Activated CD8-positive, alpha-beta memory T cell treated with anti-CD3 and anti-CD28 coated beads, Interleukin-2, amount 50 U/mL, for 1 hour (primary cell): ENCODE data around the gene PRPF19.

Source experiments
- DNase-seq: peaks from one replicate; pipeline ENCODE4 v3.0.0-alpha.2; 2020; ENCODE audit errors: extremely low read depth

Gene PRPF19

GRCh38 chr11:60937811-60938210, 31.4 kb upstream of the PRPF19 start:
- no peak for DNase-seq

GRCh38 chr11:60937144-60937527, 30.8 kb upstream of the PRPF19 start:
- DNase-seq: no peak

- DNase-seq: no peak
Observed at GRCh38 chr11:60936467-60937143, 30.2 kb upstream of the PRPF19 start.

GRCh38 chr11:60935676-60936442, 29.5 kb upstream of the PRPF19 start:
- DNase-seq: no peak

GRCh38 chr11:60934790-60935605, 28.6 kb upstream of the PRPF19 start:
- no peak for DNase-seq

GRCh38 chr11:60934124-60934789, 27.9 kb upstream of the PRPF19 start:
- no peak for DNase-seq

GRCh38 chr11:60933416-60934123, 27.2 kb upstream of the PRPF19 start:
- DNase-seq: no peak

- no peak for DNase-seq
Observed at GRCh38 chr11:60932605-60933356, 26.4 kb upstream of the PRPF19 start.

GRCh38 chr11:60931917-60932316, 25.5 kb upstream of the PRPF19 start:
- DNase-seq: no peak

GRCh38 chr11:60930394-60930793, 24.0 kb upstream of the PRPF19 start:
- DNase-seq: no peak

- DNase-seq: no peak
Observed at GRCh38 chr11:60929764-60930163, 23.4 kb upstream of the PRPF19 start.

GRCh38 chr11:60928563-60929001, 22.2 kb upstream of the PRPF19 start:
- no peak for DNase-seq

- DNase-seq: no peak
Observed at GRCh38 chr11:60927600-60927999, 21.2 kb upstream of the PRPF19 start.

GRCh38 chr11:60927061-60927592, 20.7 kb upstream of the PRPF19 start:
- DNase-seq: no peak

- no peak for DNase-seq
Observed at GRCh38 chr11:60926500-60926899, 20.1 kb upstream of the PRPF19 start.

- DNase-seq: no peak
Observed at GRCh38 chr11:60925868-60926267, 19.5 kb upstream of the PRPF19 start.

GRCh38 chr11:60924906-60925853, 18.8 kb upstream of the PRPF19 start:
- no peak for DNase-seq

- DNase-seq: no peak
Observed at GRCh38 chr11:60924110-60924905, 17.9 kb upstream of the PRPF19 start, which contains the start of gene TMEM132A. Gene TMEM132A, plus strand, starts transcription at chr11:60924460. Its CDS starts 174 bp downstream, at chr11:60924634.
